T-helper 2 cell treated with Interferon-gamma antibody and Interleukin-4, amounts not matched to agents 100 ng/mL and 5 ng/mL, for 36 hours (primary cell): ENCODE results near the gene SGMS1. TPM values are rescaled to one million over a fixed set of nuclear protein-coding genes. Genes with fewer than 3 reads are reported as not detected.

Experiments used
- intact Hi-C: fragments of 100-400 bp; cut with micrococcal nuclease; formaldehyde crosslinking; loops from one replicate; pipeline ENCODE4 v1.15.1; 2023
- total RNA-seq: library from RNA; stranded (reverse); gene quantifications from 2 replicates; pipeline ENCODE4 v1.2.3, GENCODE V29; 2022

Gene SGMS1
- total RNA-seq, 1 donor from 2014 or later = 24.1 TPM

DNA sequence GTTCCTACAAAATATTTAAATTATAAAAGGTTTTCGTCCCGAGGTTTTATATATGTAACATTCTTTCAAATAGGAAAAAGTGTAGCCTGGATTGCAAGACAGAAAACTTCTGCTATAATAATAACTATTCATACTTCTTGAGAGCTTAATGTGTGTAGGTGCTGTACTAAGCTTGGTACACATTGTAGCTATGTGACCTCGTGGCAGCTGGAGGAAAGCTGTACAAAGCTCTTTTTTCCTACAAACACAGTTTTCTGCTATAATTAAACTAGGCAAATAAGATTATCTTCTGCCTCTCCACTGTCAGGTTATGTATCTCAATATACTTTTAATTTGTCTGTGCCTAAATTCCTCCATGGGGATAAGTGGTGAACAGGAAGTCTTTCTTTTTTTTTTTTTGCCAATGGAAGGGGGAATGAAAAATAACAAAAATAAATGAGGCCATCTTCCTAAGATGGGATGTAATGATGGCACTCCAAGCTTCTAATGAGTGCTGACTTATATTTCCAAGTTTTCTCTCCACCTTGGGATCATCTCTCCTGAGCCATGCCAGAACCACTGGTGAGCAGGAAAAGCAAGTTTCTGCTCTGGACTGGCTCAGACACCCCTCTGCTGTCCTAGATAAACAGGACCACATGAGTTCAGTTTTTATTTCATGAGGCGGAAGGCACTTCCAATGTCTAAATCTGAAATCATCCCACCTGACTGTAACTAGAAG is 9.9 kb downstream of the SGMS1 start:
- intact Hi-C loops = no loop called here

DNA sequence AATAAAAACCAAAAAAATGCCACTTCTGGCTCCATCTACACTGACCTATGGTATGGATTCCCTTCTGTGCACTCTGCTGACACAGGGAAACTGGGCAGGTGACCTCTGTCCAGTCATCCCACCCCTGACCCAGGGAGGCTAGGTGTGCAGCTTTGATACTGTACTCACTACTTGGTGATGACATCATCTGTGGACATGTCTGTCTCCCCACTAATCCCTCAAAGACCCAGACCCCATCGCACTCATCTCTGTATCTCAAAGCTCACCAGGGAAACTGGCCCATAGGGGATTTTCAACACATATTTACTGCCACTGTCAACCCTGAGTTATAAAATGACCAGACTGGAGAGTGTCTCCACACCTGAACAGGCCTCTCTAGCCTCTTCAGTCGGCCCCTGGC is 10.6 kb downstream of the SGMS1 start:
- intact Hi-C loops = no loop called here

DNA sequence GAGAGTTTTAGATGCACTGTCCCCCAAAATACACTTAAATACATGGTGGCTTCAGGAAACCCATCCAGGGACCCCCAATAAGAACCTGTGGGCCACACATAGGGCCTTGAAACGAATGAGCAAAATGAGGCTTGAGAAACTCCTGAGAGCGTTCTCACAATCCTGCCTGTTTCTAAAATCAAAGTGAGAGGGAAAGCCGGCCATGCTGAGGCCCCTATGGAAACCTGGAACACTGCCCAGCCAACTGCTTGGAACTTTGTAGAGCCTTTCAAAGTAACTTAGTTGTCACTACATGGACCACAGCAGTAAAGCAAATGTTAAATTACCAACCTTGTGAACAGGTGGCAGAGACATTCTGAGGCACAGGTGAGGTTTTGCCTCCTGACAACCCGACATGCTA is 13.4 kb downstream of the SGMS1 start:
- intact Hi-C loops = no loop called here

DNA sequence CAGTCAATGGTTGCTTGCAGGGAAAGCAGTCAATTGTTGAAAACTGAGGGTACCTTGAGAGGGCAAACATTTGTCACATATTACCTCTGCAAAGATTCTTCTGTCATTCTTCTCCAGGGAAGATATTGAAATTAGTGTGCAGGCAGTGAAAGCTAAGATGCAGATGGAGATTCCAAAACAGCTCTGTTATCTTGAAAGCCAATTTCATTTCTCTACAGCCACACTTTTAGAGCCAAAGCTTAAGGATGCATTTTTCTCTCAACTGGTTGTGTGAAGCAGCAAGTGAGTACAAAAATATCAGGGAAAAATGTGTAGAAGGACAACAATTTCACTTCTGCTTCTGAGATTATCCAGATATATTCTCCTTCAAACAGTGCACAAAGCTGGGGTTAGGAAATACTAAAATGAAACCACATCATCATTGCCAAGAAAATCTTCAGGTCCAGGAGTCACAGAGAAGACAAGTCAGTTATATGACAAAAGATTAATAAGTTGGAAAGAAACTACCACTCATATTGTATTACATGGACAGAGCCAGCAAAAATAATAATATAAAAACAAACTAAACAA is 16.3 kb downstream of the SGMS1 start:
- intact Hi-C loops = no loop called here

DNA sequence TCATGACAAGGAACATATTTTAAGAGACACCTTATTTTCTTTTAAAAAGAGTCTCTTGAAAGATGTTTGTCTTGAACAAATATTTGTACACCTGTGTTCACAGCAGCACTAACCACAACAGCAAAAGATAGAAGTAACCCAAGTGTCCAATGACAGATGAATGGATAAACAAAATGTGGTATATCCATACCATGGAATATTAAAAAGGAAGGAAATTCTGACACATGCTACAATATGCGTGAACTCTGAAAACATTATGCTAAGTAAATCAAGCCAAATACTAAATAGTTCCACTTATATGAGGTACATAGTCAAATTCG is 17.8 kb downstream of the SGMS1 start:
- intact Hi-C loops = no loop called here

DNA sequence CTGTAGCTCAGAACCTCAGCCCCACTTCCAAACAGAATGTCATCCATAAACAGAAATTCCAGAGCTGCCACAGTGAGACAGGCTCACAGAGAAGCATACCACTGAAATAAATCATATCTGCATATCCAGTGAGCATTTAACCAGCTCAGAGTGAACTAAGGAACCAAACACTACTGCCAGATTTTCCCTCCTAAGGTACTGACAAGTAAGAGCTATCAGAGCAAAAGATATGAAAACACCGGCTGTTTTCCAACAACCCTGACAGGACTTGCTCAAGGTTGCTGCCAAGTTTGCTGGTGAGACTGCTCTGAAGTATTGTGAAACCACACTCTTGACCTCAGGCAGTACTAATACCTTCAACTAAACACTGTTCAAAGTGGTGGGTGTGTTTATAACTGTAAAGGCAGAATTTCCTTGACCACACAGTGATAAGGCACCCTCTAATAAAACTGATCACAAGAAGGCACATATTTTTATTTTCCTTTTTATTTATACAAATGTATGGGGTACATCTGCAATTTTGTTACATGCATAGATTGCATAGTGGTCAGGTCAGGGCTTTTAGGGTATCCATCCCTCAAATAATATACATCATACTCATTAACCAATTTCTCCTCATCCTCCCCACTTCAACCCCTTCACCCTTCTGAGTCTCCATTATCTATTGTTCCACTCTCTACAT is 18.3 kb downstream of the SGMS1 start:
- intact Hi-C loops = no loop called here

DNA sequence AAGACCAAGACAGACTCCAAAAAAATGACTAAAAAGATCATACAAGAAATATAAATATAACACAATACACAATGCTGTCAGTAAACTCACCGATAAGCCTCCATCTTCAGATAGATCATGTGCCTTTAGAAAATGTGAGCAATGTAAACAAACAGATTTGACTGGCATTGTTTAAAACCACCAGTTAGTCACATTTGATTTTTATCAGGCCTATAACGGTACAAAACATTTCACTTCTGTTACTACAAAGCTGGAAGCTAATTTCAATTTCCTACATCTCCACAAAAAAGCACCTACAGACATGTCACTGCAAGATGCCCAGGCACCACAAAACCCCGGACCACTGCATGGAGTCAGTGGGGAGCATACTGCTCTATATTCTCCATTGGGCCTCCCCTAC is 18.9 kb downstream of the SGMS1 start:
- intact Hi-C loops = no loop called here

DNA sequence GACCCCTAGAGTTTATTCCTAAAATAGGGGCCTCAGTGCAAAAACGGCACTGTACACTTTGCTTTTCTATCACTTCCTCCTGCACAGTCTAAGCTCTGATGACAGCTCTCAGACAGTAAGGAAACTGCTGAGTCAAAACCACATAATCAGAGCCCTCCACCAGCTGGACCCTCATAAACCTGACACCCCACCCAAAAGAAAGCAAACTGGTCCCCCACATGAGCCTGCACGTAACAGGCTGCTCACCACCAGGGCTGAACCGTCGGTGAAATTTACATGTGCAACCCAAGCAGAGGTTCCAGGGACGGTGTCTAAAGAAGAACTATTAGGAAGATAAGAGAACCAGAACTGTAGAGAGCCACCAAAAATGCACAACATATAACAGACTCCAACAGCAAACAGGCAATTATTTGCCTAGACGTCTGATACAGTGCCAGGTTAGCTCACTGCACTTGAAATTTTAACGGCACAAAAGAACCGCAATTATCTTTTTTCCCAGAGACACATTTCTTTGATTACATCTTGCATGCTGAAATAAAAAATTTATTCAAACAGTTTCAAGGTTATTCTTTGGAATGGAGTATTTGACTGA is 19.6 kb downstream of the SGMS1 start:
- intact Hi-C loops = no loop called here

DNA sequence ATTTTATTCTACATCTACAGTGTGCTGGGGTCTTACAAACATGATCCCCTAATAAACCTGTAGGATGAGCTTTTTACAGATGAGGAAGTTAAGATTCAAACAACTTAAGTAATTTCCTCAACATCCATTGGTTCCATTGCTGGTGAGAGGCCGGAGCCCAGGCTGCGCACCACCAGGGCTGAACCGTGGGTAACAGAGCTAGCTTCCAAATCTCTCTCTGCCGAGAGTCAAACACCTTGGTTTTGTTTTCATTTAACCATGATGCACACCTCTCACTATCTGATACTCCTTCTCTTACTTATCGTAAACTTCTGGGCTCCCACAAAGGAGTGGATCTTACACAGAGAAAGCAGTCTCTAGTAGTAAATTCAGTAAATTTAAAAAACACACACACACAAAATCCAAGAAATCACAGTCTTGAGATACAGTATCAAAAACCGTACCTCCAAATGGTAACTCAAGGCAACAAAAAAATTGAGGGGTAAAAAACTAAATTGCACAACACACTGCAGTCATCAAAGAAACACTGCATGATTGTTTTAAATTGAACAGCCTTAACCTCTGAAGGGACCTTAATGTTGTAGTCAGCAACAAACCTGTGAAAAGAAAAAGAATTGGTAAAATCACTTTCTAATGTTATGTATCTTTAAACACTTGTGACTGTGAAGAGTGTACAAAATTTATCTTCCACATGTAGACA is 20.5 kb downstream of the SGMS1 start:
- intact Hi-C loops = no loop called here

DNA sequence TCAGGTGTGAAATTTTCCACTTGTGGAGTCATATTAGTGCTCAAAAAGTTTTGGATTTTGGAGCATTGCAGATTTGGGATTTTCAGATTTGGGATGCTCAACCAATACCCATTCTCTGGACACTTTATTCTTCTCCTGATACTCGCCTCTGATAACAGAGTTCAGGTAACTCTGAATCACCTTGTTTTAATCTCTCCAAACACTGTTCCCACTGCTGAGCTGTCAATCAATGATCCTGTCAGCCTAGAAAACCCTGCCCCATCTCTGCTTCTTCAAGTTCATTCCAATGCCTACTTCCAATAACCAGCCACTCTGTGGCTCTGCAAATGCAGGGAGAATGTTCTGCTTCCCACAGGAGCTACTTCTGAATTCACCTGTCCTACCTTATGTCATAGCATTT is 21.8 kb downstream of the SGMS1 start:
- intact Hi-C loops = no loop called here

DNA sequence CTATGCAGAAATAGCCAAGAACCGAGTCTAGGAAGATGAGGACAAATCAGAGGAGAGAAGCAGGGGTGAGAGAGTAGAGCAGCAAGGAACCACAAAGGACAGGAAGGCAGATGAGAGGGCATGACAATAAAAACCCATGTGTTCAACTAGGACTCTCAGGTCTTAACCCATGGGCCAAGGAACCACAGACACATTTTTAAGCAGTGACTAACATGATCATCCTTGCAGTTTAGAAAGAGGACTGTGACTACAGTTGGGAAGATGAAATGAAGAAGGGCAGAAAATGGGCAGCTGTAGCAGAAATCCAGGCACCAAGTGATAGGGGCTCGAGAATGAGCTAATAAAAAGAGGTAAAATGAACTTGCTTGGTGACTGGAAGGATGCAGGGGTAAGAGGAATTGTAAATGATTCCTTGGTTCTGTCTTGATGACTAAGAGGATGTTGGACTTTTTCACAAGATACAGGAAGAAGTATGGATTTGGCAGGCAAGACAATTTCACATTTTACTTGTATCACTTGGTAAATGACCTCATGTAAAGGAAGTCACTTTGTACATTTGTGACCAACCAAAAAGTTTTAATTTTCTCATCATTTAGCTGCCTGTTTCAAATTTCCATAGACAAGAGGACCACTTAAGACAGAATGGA is 22.8 kb downstream of the SGMS1 start:
- intact Hi-C loops = no loop called here

DNA sequence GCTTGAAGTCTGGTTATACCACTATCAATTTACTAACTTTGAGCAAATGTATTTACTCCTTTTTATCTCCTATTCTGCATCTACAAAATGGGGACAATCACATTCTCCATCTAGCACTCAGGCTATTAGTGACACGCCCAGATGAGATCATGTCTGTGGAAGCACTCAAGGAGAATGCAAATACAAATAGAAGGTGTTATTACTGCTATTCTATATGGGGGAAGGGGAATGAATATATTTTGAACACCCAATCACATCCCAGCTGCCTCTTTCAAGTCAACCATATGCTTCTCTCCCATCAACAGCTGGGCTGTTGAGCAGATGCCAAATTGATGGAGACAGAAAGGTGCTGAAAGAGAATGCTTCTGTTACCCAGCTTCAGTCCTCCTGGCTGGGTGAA is 23.5 kb downstream of the SGMS1 start:
- intact Hi-C loops = no loop called here

DNA sequence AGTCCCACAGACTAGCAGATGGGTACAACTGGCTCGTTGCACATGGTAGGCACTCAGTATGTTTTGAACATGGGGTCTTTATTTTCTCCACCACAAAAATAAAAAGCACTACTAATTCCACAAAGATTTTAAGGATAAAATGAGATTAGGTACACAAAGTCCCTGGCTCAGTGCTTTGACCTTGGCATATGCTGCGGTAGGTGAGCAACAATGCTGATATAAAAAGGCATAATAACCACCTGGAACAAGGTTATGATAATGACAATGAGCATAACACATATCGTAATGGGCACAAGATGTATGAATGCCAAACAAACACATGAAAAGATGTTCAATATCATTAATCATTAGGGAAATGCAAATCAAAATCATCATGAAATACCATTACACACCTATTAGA is 26.9 kb downstream of the SGMS1 start:
- intact Hi-C loops = no loop called here

DNA sequence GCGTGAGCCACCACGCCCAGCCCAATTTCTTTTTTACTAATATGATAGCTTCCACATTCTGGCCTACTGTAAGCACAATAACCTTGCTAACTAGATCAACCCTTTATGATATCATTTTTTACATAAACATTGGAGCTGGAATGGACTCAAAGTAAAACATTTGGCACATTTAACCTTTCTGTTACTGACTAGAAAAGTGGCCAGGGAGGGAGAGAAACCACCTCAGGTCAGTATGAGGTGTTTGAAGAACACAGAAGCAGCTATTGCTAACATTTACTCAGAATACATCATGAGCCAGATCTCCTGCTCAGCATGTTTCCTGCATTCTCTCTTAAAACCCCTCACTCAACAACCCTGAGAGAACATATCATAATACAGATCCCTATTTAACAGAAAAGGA is 27.3 kb downstream of the SGMS1 start:
- intact Hi-C loops = no loop called here

DNA sequence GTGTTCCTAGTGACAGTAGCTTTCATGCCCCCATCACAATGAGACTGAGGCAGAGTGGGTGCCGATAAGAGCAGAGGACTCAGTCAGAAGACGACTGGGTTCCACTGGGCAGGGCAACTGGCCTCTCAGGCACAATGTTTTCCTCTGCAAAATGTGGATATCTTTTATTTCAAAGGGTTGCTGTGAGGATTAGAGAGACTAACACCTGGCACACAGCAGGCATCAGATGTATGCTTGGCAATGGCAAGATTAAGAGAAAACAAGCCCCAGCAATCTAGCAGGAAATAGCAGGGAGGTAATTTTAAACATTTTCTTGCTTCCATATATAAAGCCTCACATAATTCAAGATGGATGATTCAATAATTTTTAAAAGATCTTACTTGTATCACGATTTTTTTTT is 28.0 kb downstream of the SGMS1 start:
- intact Hi-C loops = no loop called here

DNA sequence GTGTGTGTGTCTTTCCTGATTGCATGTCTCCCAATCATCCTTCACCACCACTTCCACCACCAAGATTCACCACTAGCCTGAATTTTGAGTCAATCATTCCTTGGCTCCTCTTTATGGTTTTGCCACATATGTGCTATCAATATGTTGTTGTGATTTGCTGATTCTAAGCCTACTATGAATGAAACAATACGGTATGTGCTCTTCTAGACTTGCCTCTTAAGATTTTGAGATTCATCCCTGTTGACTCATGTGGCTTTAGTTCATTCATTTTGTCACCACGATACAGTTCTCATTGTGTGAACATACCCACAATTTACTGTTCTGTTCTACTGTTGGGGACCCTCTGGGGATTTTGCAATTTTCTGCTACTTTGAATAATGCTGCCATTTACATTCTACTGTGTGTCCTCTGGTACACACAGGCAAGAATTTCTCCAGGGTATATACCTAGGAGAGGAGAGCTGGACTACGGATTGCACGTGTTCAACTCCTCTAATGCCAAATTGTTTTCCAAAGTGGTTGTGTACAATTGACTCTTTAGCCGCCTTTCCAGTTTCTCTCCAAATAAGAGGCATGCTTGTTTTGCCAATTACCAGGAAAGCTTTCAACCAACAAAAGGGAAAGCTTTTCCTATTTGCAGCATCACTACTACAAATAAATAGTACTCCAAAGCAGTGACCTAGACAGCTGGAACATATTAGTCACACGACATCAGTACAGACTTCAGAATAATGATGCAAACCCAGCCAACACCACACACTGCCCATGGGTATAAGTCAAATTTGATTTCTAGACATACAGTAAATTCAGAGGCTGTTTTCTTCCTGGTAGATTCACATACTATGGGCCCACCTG is 30.0 kb downstream of the SGMS1 start:
- intact Hi-C loops = no loop called here

DNA sequence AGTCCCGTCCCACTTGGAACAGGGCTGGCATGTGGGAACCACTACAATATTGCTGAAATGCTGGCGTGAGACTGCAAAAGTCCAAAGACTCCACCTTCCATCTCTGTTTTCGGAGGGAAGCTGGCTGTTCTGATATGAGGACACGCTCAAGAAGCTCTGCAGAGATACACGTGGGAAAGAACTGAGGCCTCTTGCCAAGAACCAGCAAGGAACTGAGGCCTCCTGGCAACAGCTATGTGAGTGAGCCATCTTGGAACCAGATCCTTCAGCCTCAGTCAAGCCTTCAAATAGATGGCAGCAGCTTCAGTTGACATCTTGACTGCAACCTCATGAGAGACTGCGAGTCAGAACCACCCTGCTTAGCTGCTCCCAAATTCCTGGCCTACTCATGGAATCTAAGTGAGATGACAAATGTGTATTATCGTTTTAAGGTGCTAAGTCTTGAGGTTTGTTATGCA is 30.8 kb downstream of the SGMS1 start:
- intact Hi-C loops = no loop called here

DNA sequence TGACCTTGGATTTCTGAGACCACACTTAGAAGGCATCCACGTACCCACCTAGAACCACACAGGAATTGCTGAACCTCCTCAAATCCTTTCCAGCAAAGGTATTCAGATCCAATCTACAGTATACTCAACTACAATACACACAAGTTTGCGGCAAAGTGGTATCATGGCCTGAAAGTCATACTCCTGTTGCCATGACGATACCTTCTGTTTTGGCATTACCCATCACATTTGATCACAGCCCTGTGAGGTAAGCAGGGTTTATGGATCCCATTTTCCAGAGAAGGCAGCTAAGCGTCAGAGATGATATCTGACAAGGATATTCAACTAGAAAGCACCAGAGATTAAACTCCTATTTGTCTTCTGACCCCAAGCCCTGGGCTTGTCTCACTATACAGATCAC is 32.8 kb downstream of the SGMS1 start:
- intact Hi-C loops = no loop called here

DNA sequence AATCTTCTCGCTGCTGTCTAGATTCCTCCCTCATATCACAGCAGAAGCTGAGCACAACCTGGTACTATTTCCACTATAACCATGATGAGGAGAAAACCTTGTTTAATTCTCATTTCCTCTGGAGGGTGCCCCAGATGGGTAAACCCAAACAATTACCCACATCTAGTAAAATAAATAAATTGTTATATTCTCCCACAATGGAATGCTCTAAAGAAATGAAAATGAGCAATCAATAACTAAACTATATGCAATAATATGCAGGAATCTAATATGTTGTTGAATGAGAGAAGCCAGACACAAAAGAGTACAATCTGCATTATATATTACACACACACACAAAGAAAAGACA is 37.0 kb downstream of the SGMS1 start:
- intact Hi-C loops = no loop called here

DNA sequence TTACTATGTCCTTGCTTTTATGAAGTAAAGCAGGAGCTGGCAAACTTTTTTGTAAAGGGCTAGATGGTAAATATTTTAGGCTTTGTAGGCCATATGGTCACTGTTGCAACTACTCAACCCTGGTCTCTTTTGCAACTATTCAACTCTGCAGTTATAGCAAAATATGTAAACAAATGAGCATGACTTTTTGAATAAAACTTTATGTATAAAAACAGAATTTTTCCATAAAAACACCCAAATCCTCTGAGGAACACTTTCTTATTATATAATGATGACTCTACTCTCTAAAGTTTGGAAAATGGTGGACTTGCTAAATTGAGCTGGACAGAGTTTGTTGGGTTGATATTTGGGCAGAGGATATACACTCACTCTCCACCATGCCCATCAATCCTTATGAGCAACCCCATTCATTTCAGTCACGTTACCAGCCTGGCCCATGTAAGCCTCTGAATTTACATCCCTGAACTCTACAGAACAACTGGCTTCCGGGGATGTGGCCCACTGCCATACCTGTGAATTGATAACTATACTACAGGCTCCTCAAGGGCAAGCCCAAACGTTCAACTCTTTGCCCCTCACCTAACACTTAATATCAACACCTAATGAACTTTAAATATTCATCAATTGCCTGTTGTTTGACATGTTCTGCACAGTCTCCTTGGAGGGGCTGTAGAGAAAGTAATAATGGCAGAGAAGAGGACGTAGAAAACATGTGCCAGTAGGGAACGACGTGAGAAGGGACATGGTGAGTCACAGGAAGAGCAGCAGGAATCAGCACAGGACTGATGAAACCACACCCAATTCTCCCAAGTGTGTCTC is 37.6 kb downstream of the SGMS1 start:
- intact Hi-C loops = no loop called here
